ENCODE data around the gene TPH1.

Gene TPH1
- total RNA-seq: 0.73 to 2.9 (median 0.93) reads per million in 4 experiments

- DNase-seq: no peak
These were observed at the start of gene TPH1 for GRCh38 chr11:18046116-18046777. Gene TPH1, minus strand, starts transcription at chr11:18046269. Its CDS starts 5,507 bp downstream, at chr11:18040762.

- no peak for DNase-seq
These were observed 47.9 kb upstream of the TPH1 start for GRCh38 chr11:18093959-18094358.

GRCh38 chr11:18091731-18092130 lies 45.7 kb upstream of the TPH1 start:
- no peak for DNase-seq

GRCh38 chr11:18088966-18089365 lies 42.9 kb upstream of the TPH1 start:
- no peak for DNase-seq

GRCh38 chr11:18088366-18088765 lies 42.3 kb upstream of the TPH1 start:
- DNase-seq: no peak

GRCh38 chr11:18081551-18081950 lies 35.5 kb upstream of the TPH1 start:
- no peak for DNase-seq

- DNase-seq: no peak
These were observed 34.4 kb upstream of the TPH1 start for GRCh38 chr11:18080451-18080850.

- no peak for DNase-seq
These were observed 32.8 kb upstream of the TPH1 start for GRCh38 chr11:18078909-18079308.

- no peak for DNase-seq
These were observed 29.4 kb upstream of the TPH1 start for GRCh38 chr11:18075444-18075843.

- DNase-seq: no peak
These were observed 25.1 kb upstream of the TPH1 start for GRCh38 chr11:18071098-18071705.

- no peak for DNase-seq
These were observed 21.3 kb upstream of the TPH1 start for GRCh38 chr11:18067372-18067771.

GRCh38 chr11:18066626-18067025 lies 20.6 kb upstream of the TPH1 start:
- no peak for DNase-seq

GRCh38 chr11:18065572-18065971 lies 19.5 kb upstream of the TPH1 start:
- DNase-seq: no peak

GRCh38 chr11:18064450-18065054 lies 18.5 kb upstream of the TPH1 start:
- no peak for DNase-seq

GRCh38 chr11:18063862-18064434 lies 17.9 kb upstream of the TPH1 start:
- no peak for DNase-seq

GRCh38 chr11:18063125-18063524 lies 17.1 kb upstream of the TPH1 start:
- DNase-seq: no peak

GRCh38 chr11:18061351-18061750 lies 15.3 kb upstream of the TPH1 start:
- DNase-seq: no peak

- DNase-seq: no peak
These were observed 10.6 kb upstream of the TPH1 start for GRCh38 chr11:18056561-18057181.

- DNase-seq: no peak
These were observed 8.5 kb upstream of the TPH1 start for GRCh38 chr11:18054511-18055103.

- no peak for DNase-seq
These were observed 4.8 kb upstream of the TPH1 start for GRCh38 chr11:18050848-18051247.

GRCh38 chr11:18036456-18036855 lies 9.6 kb downstream of the TPH1 start:
- no peak for DNase-seq

- DNase-seq: no peak
These were observed 18.6 kb downstream of the TPH1 start for GRCh38 chr11:18027475-18027874.

GRCh38 chr11:18022419-18022818 lies 23.6 kb downstream of the TPH1 start:
- no peak for DNase-seq

All from effector CD8-positive, alpha-beta T cell (primary cell).